NCI-H2107 (cell line): ENCODE measurements around the gene KRTAP10-4.
"Not testable (repeated sequence)": the region's sequence is repeated elsewhere in the genome, so short reads cannot be mapped to it uniquely, and the experiment has no call there.

ENCODE experiments used
- DNase-seq: peaks from one replicate; lab custom pipeline; 2025; lab: John Stamatoyannopoulos, UW

Gene KRTAP10-4

DNA sequence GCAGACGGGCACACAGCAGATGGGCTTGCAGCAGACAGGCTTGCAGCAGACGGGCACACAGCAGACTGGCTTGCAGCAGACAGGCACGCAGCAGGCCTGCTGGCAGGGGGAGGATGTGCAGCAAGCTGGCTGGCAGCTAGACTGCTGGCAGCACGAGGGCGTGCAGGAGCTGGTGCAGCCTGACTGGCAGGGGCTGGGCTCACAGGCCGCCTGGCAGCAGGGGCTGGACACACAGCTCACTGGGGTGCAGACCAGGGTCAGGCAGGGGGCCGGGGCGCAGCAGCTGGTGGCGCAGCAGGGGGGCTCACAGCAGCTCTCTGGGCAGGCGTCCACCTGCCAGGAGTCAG lies 15.2 kb upstream of the KRTAP10-4 start:
- DNase-seq = not testable (repeated sequence)

DNA sequence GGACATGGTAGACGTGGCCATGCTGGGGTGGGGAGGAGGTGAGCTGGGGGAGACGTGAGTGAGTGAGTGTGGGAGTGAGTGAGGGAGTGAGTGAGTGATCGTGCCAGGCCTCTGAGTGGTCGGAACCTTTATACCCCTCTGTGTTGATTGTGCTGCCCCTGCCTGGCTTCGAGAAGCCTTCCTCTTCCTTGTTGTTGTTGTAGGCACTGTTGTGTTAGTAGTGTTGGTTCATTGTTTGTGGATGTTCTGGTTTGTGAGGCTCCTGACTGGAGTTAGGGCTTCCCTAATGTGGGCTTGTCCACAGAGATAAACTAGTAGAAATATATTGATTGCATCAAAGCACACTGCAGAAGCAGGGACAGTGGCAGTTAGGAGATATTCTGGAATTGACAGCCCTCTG lies 14.8 kb upstream of the KRTAP10-4 start, which contains the start of gene KRTAP10-3:
TSS of gene KRTAP10-3 (minus strand) at position 101 of the 400 bp plus-strand sequence. CDS start at position 21, 80 bp downstream.
- DNase-seq = no peak

DNA sequence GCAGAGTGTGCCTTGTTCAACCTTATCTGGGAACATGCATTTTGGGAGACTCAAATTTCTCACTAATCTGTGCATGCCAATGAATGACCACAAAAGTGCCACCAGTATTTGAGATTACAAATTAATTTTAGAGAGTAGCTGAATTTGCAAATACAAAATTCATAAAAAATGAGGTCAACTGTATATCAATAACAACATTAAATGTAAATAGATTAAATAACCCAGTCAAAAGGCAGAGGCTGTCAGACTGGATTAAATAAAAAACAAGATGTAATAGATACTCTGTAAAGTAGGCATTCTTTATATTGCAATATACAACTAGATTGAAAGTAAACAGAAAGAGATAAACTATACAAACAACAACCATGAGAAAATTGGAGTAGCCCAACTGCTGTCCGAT lies 9.4 kb upstream of the KRTAP10-4 start:
- DNase-seq = no peak

DNA sequence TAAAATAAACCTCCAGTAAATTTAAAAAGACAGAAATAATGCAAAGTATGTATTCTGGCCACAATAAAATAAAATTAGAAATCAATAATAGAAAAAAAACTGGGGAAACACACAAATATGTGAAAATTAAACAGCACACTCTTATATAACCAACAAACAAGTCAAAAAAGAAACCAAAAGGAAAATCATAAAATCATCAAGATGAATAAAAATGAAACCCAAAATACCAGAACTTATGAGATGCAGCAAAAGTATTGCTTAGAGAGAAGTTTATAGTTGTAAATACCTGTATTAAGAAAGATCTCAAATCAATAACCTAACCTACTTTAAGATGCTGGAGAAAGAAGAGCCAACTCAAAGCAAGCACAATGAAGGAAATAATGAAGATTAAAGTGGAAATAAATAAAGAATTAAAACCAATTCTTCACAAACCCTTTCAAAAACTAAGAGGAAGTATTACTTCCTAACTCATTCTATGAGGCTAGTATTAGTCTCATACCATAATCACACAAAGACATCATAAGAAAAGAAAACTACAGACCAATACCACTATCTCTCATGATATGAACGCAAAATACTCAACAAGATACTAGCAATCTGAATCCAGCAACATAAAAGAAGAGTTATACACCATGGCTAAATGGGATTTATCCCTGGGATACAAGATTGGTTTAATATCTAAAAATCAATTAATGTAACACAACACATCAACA lies 8.5 kb upstream of the KRTAP10-4 start:
- no peak for DNase-seq

DNA sequence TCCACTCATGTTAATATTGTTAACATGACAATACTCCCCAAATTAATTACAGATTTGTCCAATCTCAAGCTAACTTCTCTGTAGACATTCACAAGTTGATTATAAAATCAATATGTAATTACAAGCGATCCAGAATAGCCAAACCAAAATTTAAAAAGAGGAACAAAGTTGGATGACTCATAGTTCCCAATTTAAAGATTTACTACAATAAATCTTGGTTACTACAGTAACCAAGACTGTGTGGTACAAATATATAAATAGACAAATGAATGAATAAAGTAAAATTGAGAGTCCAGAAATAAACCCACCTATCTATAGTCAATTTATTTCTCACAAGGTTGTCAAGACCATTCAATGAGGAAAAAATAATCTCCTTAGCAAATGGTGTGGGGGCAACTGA lies 7.1 kb upstream of the KRTAP10-4 start:
- DNase-seq = no peak

DNA sequence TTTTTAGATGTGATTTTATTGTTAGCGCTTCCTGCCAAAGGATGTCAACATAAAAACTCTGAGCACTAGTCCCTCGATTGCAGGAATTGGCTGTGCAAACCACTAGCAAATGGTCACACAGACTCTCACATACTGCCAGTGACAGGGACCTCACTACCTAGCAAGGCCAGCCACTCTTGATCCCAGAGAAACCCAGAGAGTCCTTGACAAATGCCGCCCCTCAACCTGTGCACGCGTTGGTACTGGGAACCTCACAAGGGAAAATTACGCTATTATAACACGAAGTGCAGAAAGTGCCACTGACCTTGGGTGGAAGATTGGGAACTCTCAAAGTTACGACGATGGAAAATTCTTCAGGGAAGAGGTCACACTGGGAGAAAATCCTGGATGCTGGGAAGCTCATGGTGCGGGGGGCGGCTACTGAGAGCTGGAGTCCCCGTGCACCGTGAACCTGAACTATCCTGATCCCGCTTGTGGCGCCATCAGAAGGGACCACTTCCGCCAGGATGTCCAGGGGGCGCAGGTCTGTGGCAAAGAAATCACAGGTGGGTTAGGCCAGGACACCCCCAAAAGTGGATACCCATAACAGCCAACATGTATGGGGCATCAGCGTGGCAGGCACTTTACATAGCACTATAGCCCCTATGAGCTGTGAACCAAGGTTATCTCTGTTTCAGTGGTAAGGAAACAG lies 5.9 kb upstream of the KRTAP10-4 start:
- no peak for DNase-seq

DNA sequence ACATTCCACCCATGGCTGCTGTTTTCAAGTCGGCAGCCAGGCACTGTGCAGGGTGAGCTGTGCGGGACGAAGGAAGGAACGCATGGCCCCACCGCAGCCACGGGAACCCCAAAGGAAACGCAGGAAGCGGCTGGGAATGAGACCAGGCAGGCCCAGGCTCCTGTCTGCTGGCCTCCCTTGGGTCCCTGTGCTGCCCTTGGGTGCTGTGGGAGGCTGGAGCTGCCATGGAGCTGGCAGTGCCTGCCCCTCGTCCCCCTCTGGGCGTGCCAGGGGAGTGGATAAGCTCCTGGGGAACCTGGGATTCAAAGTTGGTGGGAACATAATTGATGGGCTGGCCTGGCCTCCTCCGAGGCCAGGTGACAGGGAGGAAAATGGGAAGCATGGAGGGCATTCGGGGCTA lies 5.3 kb upstream of the KRTAP10-4 start:
- DNase-seq = no peak

DNA sequence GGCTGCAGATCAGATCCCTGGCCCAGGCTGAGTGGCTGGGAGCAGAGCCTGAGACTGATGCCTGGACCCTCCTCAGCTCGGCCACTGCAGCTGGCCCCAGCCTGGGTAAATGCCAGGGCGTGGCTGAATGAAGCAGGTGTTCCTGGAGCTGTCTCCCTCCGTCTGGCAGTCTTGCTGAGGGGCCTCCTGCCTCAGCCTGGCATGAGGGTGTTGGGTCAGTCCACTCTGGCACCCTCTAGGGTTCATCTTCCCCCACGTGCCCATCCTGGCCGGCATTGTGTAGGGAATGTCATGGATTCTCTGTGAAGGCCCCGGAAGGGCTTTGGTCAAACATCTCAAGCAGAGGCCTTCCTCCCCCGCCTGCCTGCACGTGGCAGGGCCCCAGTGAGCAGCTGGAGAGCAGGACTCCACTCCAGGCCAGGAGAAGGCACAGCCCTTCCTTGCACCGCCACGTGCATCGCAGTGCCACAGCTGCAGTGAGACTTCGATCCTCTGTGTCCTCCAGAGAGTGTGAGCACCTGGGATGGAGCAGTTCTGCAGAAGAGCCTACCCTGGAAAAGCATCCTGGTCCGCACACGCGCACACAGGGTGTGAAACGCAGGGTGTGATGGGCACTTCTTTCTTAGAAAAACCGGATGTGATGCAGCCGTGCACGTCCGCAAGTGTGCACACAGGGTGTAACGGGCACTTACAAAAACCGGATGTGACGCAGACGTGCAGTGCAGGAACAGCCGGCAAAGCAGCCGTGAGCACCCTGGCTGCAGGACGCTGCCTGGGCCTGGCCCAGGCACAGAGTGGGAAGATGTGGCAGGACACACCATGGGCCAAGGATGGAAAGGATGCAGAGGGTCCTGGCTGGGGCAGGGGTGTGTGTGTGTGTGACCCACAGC lies 4.6 kb upstream of the KRTAP10-4 start:
- DNase-seq = no peak

DNA sequence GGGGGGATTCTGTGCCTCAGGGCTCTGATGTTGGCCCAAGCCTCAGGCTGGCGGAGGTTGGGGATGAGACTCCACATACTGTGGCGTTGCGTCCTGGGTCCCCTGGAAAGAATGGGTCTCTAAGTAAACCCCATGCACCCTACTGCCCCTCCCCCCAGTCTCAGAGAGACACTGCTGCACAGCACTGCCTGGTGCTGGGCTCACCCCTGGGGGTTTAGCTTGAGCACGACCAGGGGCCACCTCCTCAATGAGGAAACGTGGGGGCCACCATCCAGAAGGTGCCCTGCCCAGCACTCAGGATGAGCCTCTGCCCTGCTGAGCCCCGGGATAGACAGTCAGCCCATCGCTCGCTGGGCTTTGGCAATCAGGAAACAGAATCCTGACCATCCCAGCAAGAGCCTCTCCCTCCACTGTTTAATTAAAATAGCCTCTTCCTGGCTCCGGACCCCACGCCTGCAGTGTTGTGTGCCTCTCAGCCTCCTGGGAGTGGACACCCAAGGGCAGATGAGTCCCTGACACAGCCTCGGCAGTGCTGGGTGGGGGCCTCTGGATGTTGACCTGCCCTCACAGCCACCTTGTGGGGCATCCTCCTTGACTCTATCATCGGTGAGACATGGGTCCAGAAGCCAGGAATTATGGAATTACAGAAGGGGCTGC lies 3.5 kb upstream of the KRTAP10-4 start:
- no peak for DNase-seq

DNA sequence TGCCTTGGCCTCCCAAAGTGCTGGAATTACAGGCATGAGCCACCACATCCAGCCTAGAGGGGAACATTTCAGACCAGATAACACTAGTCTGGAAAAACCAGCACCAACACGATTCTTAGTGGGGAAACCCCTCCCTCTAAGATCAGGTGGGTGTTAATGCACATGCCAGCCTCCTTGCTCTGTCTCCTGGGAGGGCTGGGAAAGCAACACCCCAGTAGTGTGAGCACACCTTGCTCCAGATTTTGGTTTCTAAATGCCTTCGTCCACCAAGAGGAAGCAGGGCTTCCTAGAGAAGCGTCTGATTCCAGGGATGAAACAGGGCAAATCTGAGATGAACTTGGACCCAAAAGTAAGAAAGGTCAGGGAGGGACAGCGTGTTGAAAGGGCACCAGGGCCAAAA lies 2.2 kb upstream of the KRTAP10-4 start:
- no peak for DNase-seq

DNA sequence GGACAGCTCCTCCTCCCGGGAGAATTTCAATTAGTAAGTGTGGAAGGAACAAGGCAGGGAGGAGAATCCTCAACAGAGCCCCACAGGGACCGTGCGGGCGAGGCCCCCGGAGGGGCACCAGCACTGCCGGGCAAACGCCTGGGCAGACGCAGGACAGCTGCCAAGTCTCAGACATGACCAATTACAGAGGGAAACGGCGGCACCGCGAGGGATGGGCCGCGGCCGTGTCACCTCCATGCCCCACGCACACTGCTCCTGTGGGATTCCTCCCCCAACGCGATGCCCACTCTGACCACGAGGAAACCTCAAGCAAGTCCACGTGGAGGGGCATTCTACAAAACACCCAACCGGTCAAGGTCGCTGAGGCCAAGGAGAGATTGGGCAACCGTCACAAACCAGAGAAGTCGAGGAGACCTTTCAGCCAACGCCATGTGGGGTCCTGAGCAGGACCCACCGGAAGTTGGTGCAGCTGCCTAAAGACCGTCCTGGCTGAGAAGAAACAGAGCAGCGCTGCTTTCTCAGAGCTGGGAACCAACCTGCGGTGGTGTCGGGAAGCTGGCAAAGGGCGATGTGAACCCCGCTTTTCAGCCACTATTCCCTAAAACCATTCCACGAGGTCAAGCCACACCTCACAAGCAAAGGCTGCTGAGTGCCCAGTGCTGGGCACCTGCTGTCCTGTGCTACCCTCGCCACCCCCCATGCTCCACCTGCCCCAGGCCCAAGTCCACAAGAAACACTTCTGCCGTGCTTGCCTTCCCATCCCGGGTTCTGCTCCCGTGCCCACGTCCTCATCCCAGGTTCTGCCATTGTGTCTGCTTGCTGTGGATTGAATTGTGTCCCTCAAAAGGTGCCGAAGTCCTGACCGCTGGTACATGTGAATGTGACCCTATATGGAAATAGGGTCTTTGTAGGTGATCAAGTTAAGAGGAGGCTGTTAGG lies 1.4 kb upstream of the KRTAP10-4 start:
- no peak for DNase-seq

DNA sequence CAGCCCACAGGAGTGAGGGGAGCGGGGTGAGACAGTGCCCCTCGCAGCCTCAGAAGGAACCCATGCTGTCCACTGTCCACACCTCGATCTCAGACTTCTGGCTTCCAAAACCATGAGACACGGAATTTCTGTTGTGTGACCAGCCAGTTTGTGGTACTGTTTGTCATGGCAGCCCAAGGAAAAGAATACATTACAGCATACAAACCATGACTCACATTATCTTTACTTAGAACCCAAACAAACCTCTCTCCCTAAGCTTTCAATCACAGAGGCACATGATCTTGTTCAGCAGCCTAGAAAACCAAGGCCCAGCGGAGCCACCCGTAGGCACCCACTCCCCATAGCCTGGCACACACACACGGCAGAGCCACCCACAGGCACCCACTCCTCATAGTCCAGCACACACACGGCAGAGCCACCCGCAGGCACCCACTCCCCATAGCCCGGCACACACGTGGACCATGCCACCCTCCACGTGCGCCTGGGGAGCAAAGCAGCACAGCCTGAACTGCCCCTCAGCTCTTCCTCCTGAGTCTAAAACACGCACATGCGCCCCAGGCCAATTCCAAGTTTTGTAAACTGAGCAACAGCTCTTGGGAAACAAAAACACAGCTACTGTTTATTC lies 458 bp upstream of the KRTAP10-4 start:
- no peak for DNase-seq

DNA sequence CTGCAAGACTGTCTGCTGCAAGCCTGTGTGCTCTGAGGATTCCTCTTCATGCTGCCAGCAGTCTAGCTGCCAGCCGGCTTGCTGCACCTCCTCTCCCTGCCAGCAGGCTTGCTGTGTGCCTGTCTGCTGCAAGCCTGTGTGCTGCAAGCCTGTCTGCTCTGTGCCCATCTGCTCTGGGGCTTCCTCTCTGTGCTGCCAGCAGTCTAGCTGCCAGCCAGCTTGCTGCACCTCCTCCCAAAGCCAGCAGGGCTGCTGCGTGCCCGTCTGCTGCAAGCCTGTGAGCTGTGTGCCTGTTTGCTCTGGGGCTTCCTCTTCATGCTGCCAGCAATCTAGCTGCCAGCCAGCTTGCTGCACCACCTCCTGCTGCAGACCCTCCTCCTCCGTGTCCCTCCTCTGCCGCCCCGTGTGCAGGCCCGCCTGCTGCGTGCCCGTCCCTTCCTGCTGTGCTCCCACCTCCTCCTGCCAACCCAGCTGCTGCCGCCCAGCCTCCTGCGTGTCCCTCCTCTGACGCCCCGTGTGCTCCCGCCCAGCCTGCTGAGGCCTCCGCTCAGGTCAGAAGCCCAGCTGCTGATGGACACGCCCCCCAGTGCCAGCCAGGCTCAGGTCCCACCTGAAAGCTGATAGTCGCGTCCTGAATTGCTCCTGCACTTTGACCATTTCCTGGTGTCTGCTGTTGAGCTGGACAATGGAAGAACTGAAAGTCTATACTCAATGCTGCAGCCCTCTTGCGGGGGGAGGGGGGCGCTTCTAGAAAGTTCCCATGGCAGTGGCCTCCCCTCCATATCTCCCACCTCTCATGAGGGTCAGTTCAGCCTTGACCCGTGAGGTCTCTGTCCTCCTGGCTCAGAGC lies 1.2 kb downstream of the KRTAP10-4 start:
- no peak for DNase-seq

DNA sequence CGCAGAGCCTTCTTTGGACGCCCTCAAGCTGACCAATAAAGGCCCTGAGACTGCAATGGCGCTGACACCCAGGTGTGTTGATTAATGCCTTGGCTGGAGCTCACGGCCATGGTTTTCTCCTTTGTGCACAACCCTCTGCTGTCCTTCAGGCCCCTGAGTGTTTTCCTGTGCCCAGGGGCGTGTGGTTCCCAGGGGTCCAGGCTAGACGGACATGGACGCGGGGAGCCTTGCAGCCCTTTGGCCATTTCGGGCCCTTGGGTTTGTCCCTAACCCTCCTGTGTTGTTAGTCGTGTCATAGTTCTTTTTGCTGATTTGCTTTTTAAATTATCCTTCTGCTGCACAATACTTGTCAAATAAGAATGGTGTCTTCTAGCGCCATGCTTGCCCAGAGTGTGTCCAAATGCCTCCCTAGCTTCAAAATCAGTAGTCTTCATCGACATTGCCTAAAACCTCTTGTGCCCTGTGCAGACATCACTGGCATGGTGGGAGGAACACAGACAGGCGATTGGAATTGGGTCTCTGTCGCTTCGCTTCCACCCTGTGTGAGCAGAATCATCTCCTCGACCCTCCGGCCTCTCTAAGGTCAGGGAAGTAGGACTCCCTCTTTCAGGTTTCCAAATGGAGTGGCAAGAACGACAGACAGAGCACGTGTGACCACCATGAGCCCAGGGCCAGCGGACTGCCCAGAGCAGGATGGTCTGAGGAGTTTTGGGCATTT lies 1.9 kb downstream of the KRTAP10-4 start:
- no peak for DNase-seq

DNA sequence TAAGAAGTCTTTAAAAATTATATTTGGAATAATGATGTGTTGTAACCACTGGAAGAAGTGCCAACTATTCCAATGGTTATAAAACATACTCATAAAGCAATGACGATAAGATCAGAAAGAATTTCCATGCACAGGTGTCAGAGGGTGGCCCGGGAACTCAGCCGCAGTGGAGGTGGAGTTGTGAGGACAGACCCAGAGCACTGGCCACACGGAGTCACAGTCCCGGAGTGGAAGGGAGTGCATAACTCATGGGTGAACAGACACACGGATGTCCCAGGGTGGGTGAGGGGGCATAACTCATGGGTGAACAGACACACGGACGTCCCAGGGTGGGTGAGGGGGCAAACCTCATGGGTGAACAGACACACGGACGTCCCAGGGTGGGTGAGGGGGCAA lies 2.5 kb downstream of the KRTAP10-4 start:
- DNase-seq = no peak

DNA sequence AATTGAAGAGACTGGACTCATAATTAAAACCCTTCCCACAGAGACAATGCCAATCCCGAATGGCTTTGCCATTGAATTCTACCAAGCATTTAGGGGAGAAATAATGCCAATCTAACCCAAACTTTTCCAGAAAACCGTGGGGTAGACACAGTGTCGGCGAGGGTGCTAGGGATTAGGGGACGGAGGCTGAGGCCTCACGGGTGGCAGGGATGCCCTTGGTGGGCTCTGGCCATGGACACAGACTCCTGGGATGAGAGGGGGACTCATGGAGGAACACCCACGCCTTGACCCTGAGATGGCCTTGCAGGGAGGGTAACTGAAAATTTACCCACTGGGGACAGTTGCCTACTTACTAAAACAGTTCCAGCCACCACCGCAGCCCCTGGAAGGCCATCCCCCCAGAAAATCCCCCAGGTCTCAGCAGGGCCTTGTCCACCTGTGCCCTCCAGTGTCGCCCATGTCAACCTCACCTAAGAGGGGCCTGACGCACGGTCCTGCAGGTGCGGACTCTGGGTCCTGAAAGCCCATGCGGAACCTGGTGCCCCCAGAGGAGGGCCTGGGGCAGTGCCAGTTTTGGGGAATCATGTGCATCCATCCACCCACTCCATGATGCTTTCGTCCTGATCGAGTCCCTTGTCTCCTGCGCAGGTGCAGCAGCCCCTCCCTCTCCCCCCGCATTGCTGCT lies 5.0 kb downstream of the KRTAP10-4 start:
- DNase-seq = no peak

DNA sequence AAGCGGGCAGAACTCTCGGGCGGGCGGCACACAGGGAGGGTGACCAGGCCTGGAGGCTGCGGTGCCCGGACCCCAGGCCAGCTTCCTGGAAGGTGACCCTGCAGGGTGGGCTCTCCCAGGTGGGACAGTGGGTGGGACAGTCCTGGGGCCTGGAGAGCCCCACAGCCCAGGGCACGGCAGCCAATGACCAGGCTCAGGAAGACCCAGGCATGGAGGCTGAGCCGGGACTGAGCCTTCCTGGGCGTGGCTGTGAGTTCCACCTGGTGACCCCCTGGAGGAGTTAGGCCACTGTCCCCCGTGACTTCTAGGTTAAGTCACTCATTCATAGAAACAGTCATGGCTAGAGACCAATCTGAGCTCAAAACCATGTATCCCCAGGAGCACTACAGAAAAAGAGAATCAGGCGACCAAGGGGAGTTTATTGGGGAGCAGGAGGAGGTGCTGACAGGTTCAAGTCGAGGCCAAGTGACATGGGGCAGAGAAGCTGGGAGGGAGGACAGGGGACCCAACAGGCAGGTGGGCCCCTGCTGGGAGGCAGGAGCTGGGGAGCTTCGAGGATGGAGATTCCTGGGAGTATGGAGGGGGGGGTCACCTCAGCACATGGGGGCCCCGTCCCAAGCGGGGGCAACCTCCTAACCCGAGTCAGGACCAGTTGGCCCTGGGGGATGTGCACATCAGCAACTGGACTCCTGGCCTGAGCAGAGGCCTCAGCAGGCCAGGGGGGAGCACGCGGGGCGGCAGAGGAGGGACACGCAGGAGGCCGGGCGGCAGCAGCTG lies 5.7 kb downstream of the KRTAP10-4 start:
- no peak for DNase-seq

DNA sequence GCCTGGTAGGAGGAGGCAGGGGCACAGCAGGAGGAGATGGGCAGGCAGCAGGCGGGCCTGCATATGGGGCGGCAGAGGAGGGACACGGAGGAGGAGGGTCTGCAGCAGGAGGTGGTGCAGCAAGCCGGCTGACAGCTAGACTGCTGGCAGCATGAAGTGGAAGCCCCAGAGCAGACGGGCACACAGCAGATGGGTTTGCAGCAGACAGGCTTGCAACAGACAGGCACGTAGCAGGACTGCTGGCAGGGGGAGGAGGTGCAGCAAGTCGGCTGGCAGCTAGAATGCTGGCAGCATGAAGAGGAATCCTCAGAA lies 6.3 kb downstream of the KRTAP10-4 start:
- DNase-seq = no peak
